Renal cortex interstitium (tissue), 11 donors: ENCODE data around the gene LCLAT1. TPM values are rescaled to one million over a fixed set of nuclear protein-coding genes. Genes with fewer than 3 reads are reported as not detected.
"Not testable (repeated sequence)": the region's sequence is repeated elsewhere in the genome, so short reads cannot be mapped to it uniquely, and the experiment has no call there.

Source experiments
- DNase-seq, 11 donors: peaks; one replicate each; pipeline ENCODE4 v3.0.0-alpha.2; 2013; ENCODE audit warnings: low read depth in 9 of 11, low spot score in 4 of 11; ENCODE audit errors: extremely low read depth in 1 of 11
- polyA plus RNA-seq, 3 donors: library from polyadenylated mRNA; unstranded; fragments of 120-200 nt; gene quantifications; one replicate each; pipeline ENCODE4 v1.2.1, GENCODE V29; 2013; ENCODE audit not compliant: insufficient read length in 3 of 3

The LCLAT1 gene
- polyA plus RNA-seq, 3 donors, result 17.2 to 20.8 (median 20.3) TPM

- DNase-seq, result no peak
Observed at GRCh38 chr2:30444273-30444672, 2.8 kb upstream of the LCLAT1 start.

DNA sequence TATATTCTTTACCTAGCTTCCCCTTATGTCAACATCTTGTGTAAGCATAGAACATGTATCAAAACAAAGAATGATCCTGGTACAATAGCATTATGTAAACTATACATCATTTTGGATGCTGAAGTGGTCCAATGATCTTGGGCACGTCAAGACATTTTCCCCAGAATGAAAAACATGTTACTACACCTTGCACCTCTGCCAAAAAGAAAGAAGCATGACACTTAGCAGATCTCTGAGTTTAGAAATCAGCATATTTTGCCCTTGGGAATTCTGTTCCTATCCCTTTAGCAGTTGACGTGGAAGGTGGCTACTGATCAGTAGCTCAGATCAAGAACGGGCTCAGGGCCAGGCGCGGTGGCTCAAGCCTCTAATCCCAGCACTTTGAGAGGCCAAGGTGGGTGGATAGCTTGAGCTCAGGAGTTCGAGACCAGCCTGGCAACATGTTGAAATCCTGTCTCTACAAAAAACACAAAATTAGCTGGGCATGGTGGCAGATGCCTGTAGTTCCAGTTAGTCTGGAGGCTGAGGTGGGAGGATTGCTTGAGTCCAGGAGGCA lies 1.7 kb upstream of the LCLAT1 start:
- no peak for DNase-seq

- DNase-seq, result peak in 2 of 11 donors; percentile 12 to 41
Observed at GRCh38 chr2:30446602-30447148, 371 bp upstream of the LCLAT1 start.

DNA sequence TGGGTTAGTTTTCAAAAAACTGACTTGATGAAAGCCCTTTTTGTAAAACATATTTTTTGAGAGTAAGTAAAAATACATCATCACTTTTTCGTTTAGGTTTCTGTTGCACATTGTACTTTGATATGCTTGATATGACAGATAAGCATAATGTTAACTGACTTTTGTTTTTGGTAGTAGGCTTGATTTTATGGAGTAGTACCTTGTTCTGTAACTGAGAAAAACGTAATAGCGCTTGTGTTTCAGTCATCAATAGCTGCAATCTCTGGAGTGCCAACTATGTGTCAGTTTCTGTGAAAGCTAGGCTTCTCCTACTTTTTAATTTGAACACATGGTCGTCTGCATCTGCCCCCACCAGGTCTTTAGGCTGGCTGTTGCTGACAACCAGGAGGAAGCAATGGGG lies 1.3 kb downstream of the LCLAT1 start:
- no peak for DNase-seq

DNA sequence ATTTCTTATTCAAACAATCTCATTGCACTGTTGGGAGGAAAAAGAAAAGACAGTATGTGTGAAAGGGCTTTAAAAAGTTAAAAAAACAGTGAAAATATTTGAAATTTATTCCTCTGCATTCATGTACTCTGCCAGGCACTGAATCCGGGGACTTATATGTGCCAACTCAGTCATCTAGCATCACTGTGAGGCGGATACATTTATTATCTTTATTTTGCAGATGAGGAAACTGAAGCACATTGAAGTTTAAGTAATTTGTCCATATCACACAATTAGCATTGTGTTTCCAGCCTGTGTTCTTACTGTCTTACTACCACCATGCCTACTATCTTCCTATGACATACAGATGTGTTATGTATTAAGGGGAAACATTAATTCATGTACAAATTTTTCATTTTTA lies 1.8 kb downstream of the LCLAT1 start:
- DNase-seq, result no peak

DNA sequence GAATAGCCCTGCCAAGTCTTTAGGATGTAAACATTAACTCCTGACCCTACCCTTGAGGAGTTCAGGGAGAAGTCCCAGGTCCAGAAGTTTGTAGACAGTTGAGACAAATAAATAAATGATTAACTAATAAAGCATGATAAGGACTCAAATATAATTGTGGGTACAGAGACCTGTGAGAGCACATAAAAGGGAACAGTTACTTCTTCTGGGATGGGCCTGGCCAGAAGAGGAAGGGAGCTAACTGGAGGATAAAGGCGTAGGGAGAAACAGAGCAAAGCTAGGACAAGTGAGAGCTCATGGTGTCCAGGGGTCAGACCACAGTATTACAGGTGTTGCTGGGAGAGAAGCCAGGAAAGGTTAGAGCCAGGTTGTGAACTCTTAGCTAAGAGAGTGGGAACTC lies 3.0 kb downstream of the LCLAT1 start:
- no peak for DNase-seq

DNA sequence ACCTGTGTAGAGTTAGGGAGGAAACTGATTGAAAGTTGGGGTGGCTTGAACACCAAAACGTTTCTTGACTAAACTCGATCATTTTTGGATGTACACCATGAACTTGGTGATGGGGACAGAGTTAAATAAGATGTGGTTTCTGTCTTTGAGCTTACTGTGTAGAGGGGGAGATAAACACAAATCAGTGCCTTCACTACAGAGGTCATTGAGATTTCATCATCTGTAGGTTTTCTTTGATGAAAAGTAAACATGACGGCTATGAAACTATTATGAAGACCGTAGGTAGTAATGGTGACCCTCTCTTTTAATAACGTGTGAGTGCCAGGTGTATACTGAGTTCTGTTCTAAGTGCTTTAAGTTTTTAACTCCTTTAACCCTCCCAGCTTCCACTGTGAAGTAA lies 6.5 kb downstream of the LCLAT1 start:
- DNase-seq, result no peak

- DNase-seq, result no peak
Observed at GRCh38 chr2:30454571-30454970, 7.5 kb downstream of the LCLAT1 start.

- DNase-seq, result no peak
Observed at GRCh38 chr2:30455114-30455738, 8.2 kb downstream of the LCLAT1 start.

DNA sequence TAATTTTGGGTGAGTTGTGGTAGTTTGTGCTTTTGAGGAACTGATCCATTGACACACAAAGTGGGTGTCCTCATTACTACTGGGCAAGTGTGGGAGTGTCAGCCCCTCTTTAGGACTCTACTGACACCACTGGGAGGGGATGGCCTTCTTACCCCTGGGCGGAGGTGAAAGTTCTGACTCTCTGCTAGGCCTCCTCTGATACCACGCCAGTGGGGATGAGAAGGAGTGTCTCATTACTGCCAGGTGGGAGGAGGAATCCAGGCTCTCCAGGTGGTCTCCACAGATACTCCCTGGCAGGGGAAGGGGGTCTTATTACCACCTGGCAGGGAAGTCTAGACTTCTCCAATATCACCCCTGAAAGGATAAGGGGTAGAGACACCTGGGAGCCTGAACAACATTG lies 9.1 kb downstream of the LCLAT1 start:
- no peak for DNase-seq

GRCh38 chr2:30456579-30456978 lies 9.5 kb downstream of the LCLAT1 start:
- no peak for DNase-seq

GRCh38 chr2:30457296-30457695 lies 10.2 kb downstream of the LCLAT1 start:
- DNase-seq, result no peak

DNA sequence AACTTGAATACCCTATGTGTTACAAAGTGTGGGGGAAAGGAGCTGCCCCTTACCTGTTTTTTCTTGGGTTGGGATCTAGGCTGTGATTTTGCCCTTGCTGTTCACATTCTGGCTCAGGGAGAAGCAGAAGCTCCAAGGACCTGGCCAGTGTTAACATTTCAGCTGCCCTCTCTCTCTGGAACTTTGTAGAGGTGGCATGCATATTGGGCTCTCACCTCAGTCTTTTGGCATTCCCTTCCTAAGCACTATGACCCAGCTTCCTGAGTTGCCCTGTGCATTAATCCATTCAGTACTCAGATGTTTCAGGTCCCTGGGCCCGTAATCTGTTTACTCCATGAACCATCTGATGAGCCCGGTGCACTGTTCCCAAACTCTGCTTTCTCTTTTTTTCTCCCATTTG lies 12.1 kb downstream of the LCLAT1 start:
- no peak for DNase-seq

DNA sequence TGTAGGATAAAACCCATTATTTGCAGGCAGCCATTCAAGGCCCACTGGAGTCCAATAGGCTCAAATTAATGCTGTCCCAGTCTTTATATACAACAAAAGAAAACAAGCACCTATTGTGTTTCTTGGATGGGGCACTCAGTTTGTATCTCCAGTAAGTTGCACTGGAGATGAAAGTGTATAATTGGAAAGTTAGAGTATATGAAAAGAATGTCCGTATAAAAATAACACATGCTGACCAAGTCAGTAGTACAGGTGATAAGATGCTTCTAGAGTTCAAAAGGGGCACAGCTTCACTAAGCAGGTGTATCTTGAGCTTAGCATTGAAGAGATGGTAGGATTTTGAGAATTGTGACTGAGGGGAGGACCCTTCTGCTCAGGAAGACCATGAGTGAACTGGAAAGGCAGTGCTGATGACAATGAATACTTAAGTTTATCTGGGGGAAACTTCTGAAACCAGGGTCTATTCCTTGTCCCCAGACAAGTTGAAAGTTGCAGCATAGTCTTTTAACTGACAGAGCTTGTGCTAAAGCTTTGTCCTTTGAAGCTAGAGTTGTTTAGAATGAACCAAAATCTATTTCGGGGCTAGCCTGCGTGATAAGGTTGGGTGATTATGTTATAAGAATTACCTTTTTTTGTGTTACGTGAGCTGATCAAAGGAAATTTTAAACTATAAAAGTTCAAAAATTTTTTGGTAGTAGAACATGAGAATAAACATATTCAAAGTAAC lies 15.2 kb downstream of the LCLAT1 start:
- DNase-seq, result no peak

DNA sequence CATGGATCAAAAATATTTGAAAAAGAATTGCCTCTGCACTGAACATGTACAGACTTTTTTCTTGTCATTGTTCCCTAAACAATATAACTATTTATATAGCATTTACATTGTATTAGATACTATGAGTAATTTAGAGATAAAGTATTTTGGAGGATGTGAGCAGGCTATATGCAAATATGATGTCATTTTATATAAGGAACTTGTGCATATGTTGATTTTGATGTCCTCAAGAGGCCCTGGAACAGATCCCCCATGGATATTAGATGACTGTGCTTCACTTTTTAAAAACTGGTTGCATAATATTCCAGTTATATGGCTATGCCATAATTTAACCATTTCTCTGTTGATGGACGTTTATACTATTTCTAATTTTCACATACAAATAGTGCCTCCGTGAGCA lies 16.5 kb downstream of the LCLAT1 start:
- DNase-seq, result no peak

- DNase-seq, result peak in 2 of 11 donors; percentile 26 to 48
Observed at GRCh38 chr2:30464544-30465170, 17.6 kb downstream of the LCLAT1 start.

DNA sequence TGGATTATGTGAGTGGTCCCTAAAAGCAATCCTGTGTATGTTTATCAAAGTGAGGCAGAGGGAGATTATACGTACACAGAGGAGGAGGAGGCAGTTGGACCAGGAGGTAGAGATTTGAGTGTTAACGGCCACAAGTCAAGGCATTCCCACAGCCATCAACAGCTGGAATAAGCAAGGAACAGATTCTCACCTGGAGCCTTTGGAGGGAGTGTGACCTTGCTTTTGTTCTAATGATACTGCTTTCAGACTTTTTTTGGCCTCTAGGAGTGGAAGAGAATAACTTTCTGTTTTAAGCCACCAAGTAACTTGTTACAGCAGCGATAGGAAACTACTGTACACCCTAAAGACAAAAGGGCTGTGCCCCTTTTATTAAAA lies 18.1 kb downstream of the LCLAT1 start:
- DNase-seq, result no peak

- DNase-seq, result no peak
Observed at GRCh38 chr2:30466216-30466615, 19.2 kb downstream of the LCLAT1 start.

DNA sequence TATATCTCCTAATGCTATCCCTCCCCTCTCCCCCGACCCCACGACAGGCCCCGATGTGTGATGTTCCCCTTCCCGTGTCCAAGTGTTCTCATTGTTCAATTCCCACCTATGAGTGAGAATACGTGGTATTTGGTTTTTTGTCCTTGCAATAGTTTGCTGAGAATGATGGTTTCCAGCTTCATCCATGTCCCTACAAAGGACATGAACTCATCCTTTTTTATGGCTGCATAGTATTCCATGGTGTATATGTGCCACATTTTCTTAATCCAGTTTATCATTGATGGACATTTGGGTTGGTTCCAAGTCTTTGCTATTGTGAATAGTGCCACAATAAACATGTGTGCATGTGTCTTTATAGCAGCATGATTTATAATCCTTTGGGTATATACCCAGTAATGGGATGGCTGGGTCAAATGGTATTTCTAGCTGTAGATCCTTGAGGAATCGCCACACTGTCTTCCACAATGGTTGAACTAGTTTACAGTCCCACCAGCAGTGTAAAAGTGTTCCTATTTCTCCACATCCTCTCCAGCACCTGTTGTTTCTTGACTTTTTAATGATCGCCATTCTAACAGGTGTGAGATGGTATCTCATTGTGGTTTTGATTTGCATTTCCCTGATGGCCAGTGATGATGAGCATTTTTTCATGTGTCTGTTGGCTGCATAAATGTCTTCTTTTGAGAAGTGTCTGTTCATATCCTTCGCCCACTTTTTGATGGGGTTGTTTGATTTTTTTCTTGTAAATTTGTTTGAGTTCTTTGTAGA lies 20.2 kb downstream of the LCLAT1 start:
- DNase-seq, result not testable (repeated sequence)
